Testis (tissue), 3 donors: ENCODE data around the gene CYTH4. TPM values are rescaled to one million over a fixed set of nuclear protein-coding genes. Genes with fewer than 3 reads are reported as not detected.

ENCODE experiments used
- DNase-seq: peaks from one replicate; pipeline ENCODE4 v3.0.0-alpha.2; 2019
- H3K27ac ChIP-seq, 2 donors: fragments of 200-600 bp; sonication (generic); one replicate each; pipeline ENCODE4 v1.5.1; 2019
- H3K27me3 ChIP-seq: fragments of 200-600 bp; sonication (generic); one replicate; pipeline ENCODE4 v1.5.1; 2019
- H3K36me3 ChIP-seq: fragments of 200-600 bp; sonication (generic); one replicate; pipeline ENCODE4 v1.5.1; 2017; ENCODE audit warnings: low read depth; ENCODE audit errors: missing control alignments
- H3K4me1 ChIP-seq: fragments of 200-600 bp; sonication (generic); one replicate; pipeline ENCODE4 v1.5.1; 2019
- H3K4me3 ChIP-seq, 2 donors: fragments of 200-600 bp; sonication (generic); one replicate each; pipeline ENCODE4 v1.5.1; 2017 to 2019
- H3K9me3 ChIP-seq: fragments of 200-600 bp; sonication (generic); one replicate; pipeline ENCODE4 v1.5.1; 2017
- CTCF ChIP-seq, 3 experiments: fragments of 450-650 bp in 2 of 3; fragments of 200-600 bp in 1 of 3; sonication (generic) in 1 of 3; IDR thresholded peaks; one replicate each; pipeline ENCODE4 v1.5.1; 2016 to 2019; ENCODE audit warnings: antibody characterized with exemption in 3 of 3, mild to moderate bottlenecking in 2 of 3, moderate library complexity in 1 of 3
- POLR2A ChIP-seq: fragments of 450-650 bp; IDR thresholded peaks from one replicate; pipeline ENCODE4 v1.6.1; 2017; ENCODE audit warnings: antibody characterized with exemption, mild to moderate bottlenecking, moderate library complexity
- WGBS, 2 donors: methylation state at CpG; one replicate each; pipeline ENCODE4 v1.1.5; 2018; 5-methylcytosine and 5-hydroxymethylcytosine counted together
- intact Hi-C: fragments of 100-400 bp; cut with DNase I; formaldehyde crosslinking; loops from one replicate; pipeline ENCODE4 v1.15.1; 2023; ENCODE audit warnings: low total_unique reads
- polyA plus RNA-seq: library from polyadenylated mRNA; stranded (reverse); fragments of 350-450 nt; fragmentation: Illumina TruSeq; extraction: RNeasy Lipid Tissue Mini Kit (QIAGEN cat#74804); gene quantifications from one replicate; pipeline ENCODE4 v1.2.3, GENCODE V29; 2014; ENCODE audit warnings: low read depth, low replicate concordance; ENCODE audit not compliant: insufficient read depth
- total RNA-seq, 2 donors: library from RNA; depleted of rRNA; stranded (reverse); fragments of >200 nt; gene quantifications; one replicate each; pipeline ENCODE4 v1.2.3, GENCODE V29; 2016

CYTH4 gene
- total and polyA plus RNA-seq, 3 donors from 2014 or later, result 2.7 to 7.2 (median 6.8) TPM

- no peaks in the 10 kb centered on the region for H3K4me1 ChIP-seq
- H3K36me3 ChIP-seq, result no peaks in the 10 kb centered on the region
- no peak overlapping the region for H3K4me3 ChIP-seq
- no peak for TF ChIP-seq POLR2A
- 82 to 85% methylated on average over 12 of the region's 12 CpGs for WGBS, 2 donors
- H3K27me3 ChIP-seq, result no peaks in the 10 kb centered on the region
- H3K27ac ChIP-seq, result no peak overlapping the region
- intact Hi-C loops, result no loop called here
- DNase-seq, result no peak
- H3K9me3 ChIP-seq, result no peaks in the 10 kb centered on the region
Observed at GRCh38 chr22:37281646-37282384, 493 bp upstream of the CYTH4 start.

- no peaks in the 10 kb centered on the region for H3K36me3 ChIP-seq
- no peaks in the 10 kb centered on the region for H3K9me3 ChIP-seq
- DNase-seq, result no peak
- TF ChIP-seq POLR2A, result no peak
- no peak for TF ChIP-seq CTCF (IDR thresholded peaks at IDR 0.05)
- no peaks in the 10 kb centered on the region for H3K27me3 ChIP-seq
- 47 to 70% methylated on average over 5 to 8 of the region's 8 CpGs for WGBS, 2 donors
- H3K4me3 ChIP-seq, result no peak overlapping the region
- intact Hi-C loops, result no loop called here
- H3K27ac ChIP-seq, result no peak overlapping the region
- no peaks in the 10 kb centered on the region for H3K4me1 ChIP-seq
Observed at GRCh38 chr22:37283393-37283937, 1.2 kb downstream of the CYTH4 start.

- Histone ChIP-seq H3K4me1 (no peaks in the 10 kb centered on the region), H3K4me3 (no peak overlapping the region), H3K27me3 (no peaks in the 10 kb centered on the region), H3K27ac (no peak overlapping the region), H3K9me3 (no peaks in the 10 kb centered on the region), H3K36me3 (no peaks in the 10 kb centered on the region)
- TF ChIP-seq CTCF (IDR thresholded peaks at IDR 0.05) (no peak), POLR2A (no peak)
- intact Hi-C loops, result no loop called here
- 62 to 72% methylated on average over 8 to 9 of the region's 9 CpGs for WGBS, 2 donors
- DNase-seq, result no peak
Observed at GRCh38 chr22:37284126-37284804, 2.0 kb downstream of the CYTH4 start.

- DNase-seq, result peak; percentile 38
- Histone ChIP-seq H3K4me1 (no peaks in the 10 kb centered on the region), H3K27ac (no peak overlapping the region), H3K36me3 (no peaks in the 10 kb centered on the region), H3K4me3 (no peak overlapping the region), H3K9me3 (no peaks in the 10 kb centered on the region), H3K27me3 (no peaks in the 10 kb centered on the region)
- TF ChIP-seq CTCF (IDR thresholded peaks at IDR 0.05), result no peak
- TF ChIP-seq POLR2A, result no peak
- intact Hi-C loops, result no loop called here
- WGBS, 2 donors, result 47 to 55% methylated on average over 7 to 14 of the region's 14 CpGs
Observed at GRCh38 chr22:37284805-37285355, 2.6 kb downstream of the CYTH4 start.

- no peaks in the 10 kb centered on the region for H3K9me3 ChIP-seq
- DNase-seq, result no peak
- 89 to 93% methylated on average over 8 to 10 of the region's 10 CpGs for WGBS, 2 donors
- intact Hi-C loops, result no loop called here
- H3K27ac ChIP-seq, result no peak overlapping the region
- TF ChIP-seq POLR2A (no peak), CTCF (IDR thresholded peaks at IDR 0.05) (no peak)
- H3K4me1 ChIP-seq, result no peaks in the 10 kb centered on the region
- H3K36me3 ChIP-seq, result no peaks in the 10 kb centered on the region
- H3K4me3 ChIP-seq, result no peak overlapping the region
- H3K27me3 ChIP-seq, result no peaks in the 10 kb centered on the region
Observed at GRCh38 chr22:37285937-37286336, 3.6 kb downstream of the CYTH4 start.
